ENCODE measurements around the gene METAP1D.
"Not testable (repeated sequence)": the region's sequence is repeated elsewhere in the genome, so short reads cannot be mapped to it uniquely, and the experiment has no call there.

METAP1D gene

DNA sequence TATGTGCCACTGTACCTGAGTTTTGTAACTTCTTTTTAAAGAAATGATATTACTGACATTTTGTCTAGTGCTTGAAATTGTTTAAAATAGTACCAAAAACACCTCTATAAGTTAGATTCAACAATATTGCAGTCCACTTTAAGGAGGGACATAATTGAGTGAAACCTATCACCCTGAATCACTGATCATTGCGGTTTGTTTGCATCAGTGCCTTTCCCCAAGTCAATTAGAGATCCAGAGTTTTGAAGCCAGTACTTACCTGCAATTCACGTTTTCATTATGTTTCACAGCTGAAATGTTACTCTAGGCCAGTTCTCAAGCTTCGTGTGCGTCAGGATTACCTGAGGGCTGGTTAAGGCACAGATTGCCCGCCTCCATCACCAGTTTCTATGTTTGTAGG, 58.9 kb downstream of the METAP1D start:
- no peaks in the 10 kb centered on the region for H3K4me1 ChIP-seq (ENCODE audit: control insufficient read depth in 2 of 2, insufficient read depth in 2 of 2, low read length in 2 of 2)
- no peaks in the 10 kb centered on the region for H3K27me3 ChIP-seq (ENCODE audit: control insufficient read depth in 2 of 2, insufficient read depth in 2 of 2, low read length in 2 of 2)
- H3K36me3 ChIP-seq (ENCODE audit: control insufficient read depth in 2 of 2, insufficient read depth in 2 of 2, low read length in 2 of 2): no peaks in the 10 kb centered on the region
- H3K9me3 ChIP-seq (ENCODE audit: control insufficient read depth in 2 of 2, low read length in 2 of 2): no peaks in the 10 kb centered on the region
- no peak overlapping the region for H3K9ac ChIP-seq (ENCODE audit: low read depth in 1 of 2, low read length in 2 of 2)
- H3K4me3 ChIP-seq (ENCODE audit: low read length in 2 of 2): no peak overlapping the region
- no peak overlapping the region for H3K27ac ChIP-seq (ENCODE audit: low read depth in 2 of 2, low read length in 2 of 2)

DNA sequence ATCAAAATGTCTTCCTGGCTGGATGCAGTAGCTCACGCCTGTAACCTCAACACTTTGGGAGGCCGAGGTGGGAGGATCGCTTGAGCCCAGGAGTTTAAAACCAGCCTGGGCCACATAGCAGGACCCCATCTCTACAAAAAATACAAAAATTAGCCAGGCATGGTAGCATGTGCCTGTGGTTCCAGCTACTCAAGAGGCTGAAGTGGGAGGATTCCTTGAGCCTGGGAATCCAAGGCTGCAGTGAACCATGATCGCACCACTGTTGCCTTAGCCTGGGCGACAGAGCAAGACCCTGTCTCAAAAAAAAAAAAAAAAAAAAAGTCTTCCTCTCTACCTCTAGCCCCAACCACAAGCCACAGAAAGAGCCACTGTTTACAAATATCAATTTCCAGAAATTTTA, 60.4 kb downstream of the METAP1D start:
- H3K27me3 ChIP-seq (ENCODE audit: control insufficient read depth in 2 of 2, insufficient read depth in 2 of 2, low read length in 2 of 2); H3K4me1 ChIP-seq (ENCODE audit: control insufficient read depth in 2 of 2, insufficient read depth in 2 of 2, low read length in 2 of 2); H3K9ac ChIP-seq (ENCODE audit: low read depth in 1 of 2, low read length in 2 of 2); H3K36me3 ChIP-seq (ENCODE audit: control insufficient read depth in 2 of 2, insufficient read depth in 2 of 2, low read length in 2 of 2); H3K4me3 ChIP-seq (ENCODE audit: low read length in 2 of 2); H3K27ac ChIP-seq (ENCODE audit: low read depth in 2 of 2, low read length in 2 of 2); H3K9me3 ChIP-seq (ENCODE audit: control insufficient read depth in 2 of 2, low read length in 2 of 2): not testable (repeated sequence)

DNA sequence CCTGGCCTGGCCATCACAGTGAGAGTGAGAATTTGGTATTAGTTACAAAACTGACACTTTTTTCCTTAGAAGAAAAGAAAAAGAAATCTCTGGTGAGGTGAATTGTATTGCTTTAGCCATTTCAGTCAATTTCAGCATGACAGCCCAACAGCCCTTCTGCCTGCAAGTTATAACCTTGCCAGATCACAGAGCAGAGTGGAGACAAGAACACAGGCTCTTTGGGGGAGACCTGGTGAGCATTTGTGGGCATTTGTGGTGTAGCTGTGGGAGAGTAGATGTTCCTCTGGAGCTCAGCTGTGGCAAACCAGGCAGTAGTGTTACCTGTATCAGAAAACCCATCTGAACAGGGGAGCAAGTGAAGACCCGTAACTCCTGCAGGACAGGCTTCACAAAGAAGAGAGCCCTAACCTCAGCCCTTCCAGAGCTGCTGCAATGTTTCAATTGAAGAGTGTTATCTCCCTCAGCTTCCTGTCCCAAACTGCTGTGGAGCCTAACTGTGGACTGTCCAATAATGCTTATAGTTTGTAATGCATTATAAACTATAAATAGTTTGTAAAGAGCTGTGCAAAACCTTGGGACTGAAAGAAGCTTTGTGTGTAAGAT, 62.8 kb downstream of the METAP1D start:
- Histone ChIP-seq H3K9me3 (ENCODE audit: control insufficient read depth in 2 of 2, low read length in 2 of 2) (no peaks in the 10 kb centered on the region), H3K4me3 (ENCODE audit: low read length in 2 of 2) (no peak overlapping the region), H3K9ac (ENCODE audit: low read depth in 1 of 2, low read length in 2 of 2) (no peak overlapping the region), H3K36me3 (ENCODE audit: control insufficient read depth in 2 of 2, insufficient read depth in 2 of 2, low read length in 2 of 2) (peaks cover 0 to 2% of the 10 kb centered on the region in 2 donors), H3K27ac (ENCODE audit: low read depth in 2 of 2, low read length in 2 of 2) (no peak overlapping the region), H3K27me3 (ENCODE audit: control insufficient read depth in 2 of 2, insufficient read depth in 2 of 2, low read length in 2 of 2) (no peaks in the 10 kb centered on the region), H3K4me1 (ENCODE audit: control insufficient read depth in 2 of 2, insufficient read depth in 2 of 2, low read length in 2 of 2) (no peaks in the 10 kb centered on the region)

DNA sequence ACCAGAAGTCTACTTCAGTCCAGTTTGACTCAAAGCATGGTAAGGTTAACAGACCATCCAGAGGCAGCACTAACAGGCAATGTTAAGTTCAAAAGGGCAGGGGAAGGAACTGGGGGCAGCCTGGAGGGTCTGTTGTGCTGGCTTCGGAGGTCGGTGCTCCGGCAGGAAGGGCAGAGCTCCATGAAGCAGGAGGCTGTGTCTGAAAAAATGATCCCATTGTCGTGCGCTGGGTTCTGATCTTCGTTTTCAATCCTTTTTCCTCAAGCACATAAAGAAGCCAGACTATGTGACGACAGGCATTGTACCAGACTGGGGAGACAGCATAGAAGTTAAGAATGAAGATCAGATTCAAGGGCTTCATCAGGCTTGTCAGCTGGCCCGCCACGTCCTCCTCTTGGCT, 63.7 kb downstream of the METAP1D start:
- Histone ChIP-seq H3K27ac (ENCODE audit: low read depth in 2 of 2, low read length in 2 of 2) (no peak overlapping the region), H3K4me3 (ENCODE audit: low read length in 2 of 2) (no peak overlapping the region), H3K36me3 (ENCODE audit: control insufficient read depth in 2 of 2, insufficient read depth in 2 of 2, low read length in 2 of 2) (peaks cover 0 to 2% of the 10 kb centered on the region in 2 donors), H3K4me1 (ENCODE audit: control insufficient read depth in 2 of 2, insufficient read depth in 2 of 2, low read length in 2 of 2) (no peaks in the 10 kb centered on the region), H3K9ac (ENCODE audit: low read depth in 1 of 2, low read length in 2 of 2) (no peak overlapping the region), H3K27me3 (ENCODE audit: control insufficient read depth in 2 of 2, insufficient read depth in 2 of 2, low read length in 2 of 2) (no peaks in the 10 kb centered on the region), H3K9me3 (ENCODE audit: control insufficient read depth in 2 of 2, low read length in 2 of 2) (no peaks in the 10 kb centered on the region)

DNA sequence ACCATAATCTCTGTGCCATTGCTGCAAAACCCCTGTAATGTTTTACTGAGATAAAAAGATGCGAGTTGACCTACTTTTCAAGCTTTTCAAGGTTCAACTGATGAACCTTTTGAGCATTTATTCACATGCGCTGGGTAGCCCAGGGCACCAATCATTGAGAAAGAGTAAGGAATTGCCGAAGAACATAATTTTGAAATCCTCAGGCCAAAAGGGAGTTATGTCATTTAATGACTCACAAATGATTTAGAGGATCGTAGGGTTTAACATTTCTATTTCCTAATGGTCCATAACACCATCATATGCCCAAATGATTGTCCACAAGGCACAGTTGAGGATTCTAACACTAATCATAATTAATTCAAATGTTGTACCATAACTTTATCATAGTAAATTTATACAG, 65.4 kb downstream of the METAP1D start:
- Histone ChIP-seq H3K9me3 (ENCODE audit: control insufficient read depth in 2 of 2, low read length in 2 of 2) (no peaks in the 10 kb centered on the region), H3K9ac (ENCODE audit: low read depth in 1 of 2, low read length in 2 of 2) (no peak overlapping the region), H3K4me3 (ENCODE audit: low read length in 2 of 2) (no peak overlapping the region), H3K36me3 (ENCODE audit: control insufficient read depth in 2 of 2, insufficient read depth in 2 of 2, low read length in 2 of 2) (peaks cover 0 to 2% of the 10 kb centered on the region in 2 donors), H3K27me3 (ENCODE audit: control insufficient read depth in 2 of 2, insufficient read depth in 2 of 2, low read length in 2 of 2) (no peaks in the 10 kb centered on the region), H3K27ac (ENCODE audit: low read depth in 2 of 2, low read length in 2 of 2) (no peak overlapping the region), H3K4me1 (ENCODE audit: control insufficient read depth in 2 of 2, insufficient read depth in 2 of 2, low read length in 2 of 2) (no peaks in the 10 kb centered on the region)

DNA sequence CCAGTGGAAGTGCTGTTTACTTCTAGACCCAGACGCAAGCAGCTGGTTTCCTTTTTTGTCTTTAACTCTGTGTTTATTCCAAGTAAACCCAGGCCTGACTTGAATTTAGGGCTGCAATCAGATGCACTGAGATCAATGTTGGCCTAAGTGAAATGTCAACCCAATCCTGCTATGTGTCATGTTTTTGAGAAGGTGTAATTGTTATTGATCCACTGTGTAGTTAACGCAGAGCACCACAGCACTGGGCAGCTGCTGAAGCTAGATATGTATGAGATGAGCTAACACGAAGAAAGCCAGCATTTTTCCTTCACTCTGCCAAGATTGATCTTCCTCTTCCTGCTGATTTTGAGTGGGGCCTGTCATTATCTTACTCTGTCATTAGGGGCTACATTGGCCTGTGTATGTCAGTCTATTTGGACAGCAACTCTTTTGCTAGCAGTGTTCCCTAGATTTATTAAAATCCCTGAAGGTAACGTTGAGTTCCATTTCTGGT, 66.7 kb downstream of the METAP1D start:
- H3K4me3 ChIP-seq (ENCODE audit: low read length in 2 of 2): no peak overlapping the region
- H3K27me3 ChIP-seq (ENCODE audit: control insufficient read depth in 2 of 2, insufficient read depth in 2 of 2, low read length in 2 of 2): no peaks in the 10 kb centered on the region
- H3K27ac ChIP-seq (ENCODE audit: low read depth in 2 of 2, low read length in 2 of 2): no peak overlapping the region
- no peaks in the 10 kb centered on the region for H3K4me1 ChIP-seq (ENCODE audit: control insufficient read depth in 2 of 2, insufficient read depth in 2 of 2, low read length in 2 of 2)
- no peaks in the 10 kb centered on the region for H3K9me3 ChIP-seq (ENCODE audit: control insufficient read depth in 2 of 2, low read length in 2 of 2)
- peaks cover 0 to 2% of the 10 kb centered on the region in 2 donors for H3K36me3 ChIP-seq (ENCODE audit: control insufficient read depth in 2 of 2, insufficient read depth in 2 of 2, low read length in 2 of 2)
- H3K9ac ChIP-seq (ENCODE audit: low read depth in 1 of 2, low read length in 2 of 2): no peak overlapping the region

DNA sequence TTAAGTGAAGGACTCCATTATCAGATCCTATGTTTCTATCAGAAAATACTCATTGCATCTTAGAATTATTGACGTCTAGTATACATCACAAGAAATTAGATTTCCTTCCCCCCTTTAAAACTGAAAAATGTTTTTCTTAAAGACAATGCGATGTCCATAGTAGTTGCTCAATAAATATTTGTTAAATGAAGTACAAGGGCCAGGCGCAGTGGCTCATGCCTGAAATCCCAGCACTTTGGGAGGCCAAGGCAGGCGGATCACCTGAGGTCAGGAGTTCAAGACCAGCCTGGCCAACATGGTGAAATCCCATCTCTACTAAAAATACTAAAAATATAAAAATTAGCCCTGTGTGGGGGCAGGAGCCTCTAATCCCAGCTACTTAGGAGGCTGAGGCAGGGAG, 68.2 kb downstream of the METAP1D start:
- not testable (repeated sequence) for H3K9ac ChIP-seq (ENCODE audit: low read depth in 1 of 2, low read length in 2 of 2); H3K27me3 ChIP-seq (ENCODE audit: control insufficient read depth in 2 of 2, insufficient read depth in 2 of 2, low read length in 2 of 2); H3K4me3 ChIP-seq (ENCODE audit: low read length in 2 of 2); H3K4me1 ChIP-seq (ENCODE audit: control insufficient read depth in 2 of 2, insufficient read depth in 2 of 2, low read length in 2 of 2); H3K36me3 ChIP-seq (ENCODE audit: control insufficient read depth in 2 of 2, insufficient read depth in 2 of 2, low read length in 2 of 2); H3K27ac ChIP-seq (ENCODE audit: low read depth in 2 of 2, low read length in 2 of 2); H3K9me3 ChIP-seq (ENCODE audit: control insufficient read depth in 2 of 2, low read length in 2 of 2)

DNA sequence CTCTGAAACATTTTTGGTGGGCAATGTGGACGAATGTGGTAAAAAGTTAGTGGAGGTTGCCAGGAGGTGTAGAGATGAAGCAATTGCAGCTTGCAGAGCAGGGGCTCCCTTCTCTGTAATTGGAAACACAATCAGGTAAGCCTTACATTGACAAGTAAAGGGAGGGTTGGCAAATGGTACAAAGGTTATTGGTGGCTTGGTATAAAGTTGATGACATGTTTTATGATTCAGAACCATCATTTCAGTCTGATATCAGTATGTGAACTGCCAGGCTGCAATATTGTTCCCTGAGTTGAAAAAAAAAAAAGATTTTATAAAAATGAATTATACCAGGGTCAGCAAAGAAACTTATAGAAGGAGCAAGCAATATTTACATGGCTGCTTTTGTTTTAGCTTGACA, 71.2 kb downstream of the METAP1D start:
- no peak overlapping the region for H3K9ac ChIP-seq (ENCODE audit: low read depth in 1 of 2, low read length in 2 of 2)
- no peaks in the 10 kb centered on the region for H3K9me3 ChIP-seq (ENCODE audit: control insufficient read depth in 2 of 2, low read length in 2 of 2)
- H3K36me3 ChIP-seq (ENCODE audit: control insufficient read depth in 2 of 2, insufficient read depth in 2 of 2, low read length in 2 of 2): peaks cover 0 to 2% of the 10 kb centered on the region in 2 donors
- no peak overlapping the region for H3K4me3 ChIP-seq (ENCODE audit: low read length in 2 of 2)
- no peaks in the 10 kb centered on the region for H3K27me3 ChIP-seq (ENCODE audit: control insufficient read depth in 2 of 2, insufficient read depth in 2 of 2, low read length in 2 of 2)
- no peak overlapping the region for H3K27ac ChIP-seq (ENCODE audit: low read depth in 2 of 2, low read length in 2 of 2)
- H3K4me1 ChIP-seq (ENCODE audit: control insufficient read depth in 2 of 2, insufficient read depth in 2 of 2, low read length in 2 of 2): no peaks in the 10 kb centered on the region

DNA sequence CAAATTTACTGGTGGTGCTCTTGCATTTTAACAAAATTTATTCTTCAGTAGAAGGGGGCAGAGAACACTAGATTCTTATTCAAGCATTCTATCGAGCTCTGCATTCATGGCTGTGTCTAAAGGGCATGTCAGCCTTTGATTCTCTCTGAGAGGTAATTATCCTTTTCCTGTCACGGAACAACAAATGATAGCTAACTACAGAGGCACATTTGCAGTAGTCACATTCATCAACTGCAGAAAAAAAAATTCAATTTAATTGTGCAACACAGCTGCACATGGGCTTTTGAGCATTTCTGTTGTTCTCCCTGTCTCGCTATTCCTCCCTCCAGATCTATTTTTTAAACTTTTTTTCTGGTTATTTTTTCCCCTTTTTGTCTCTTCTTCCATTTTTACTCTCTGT, 72.5 kb downstream of the METAP1D start:
- Histone ChIP-seq H3K4me1 (ENCODE audit: control insufficient read depth in 2 of 2, insufficient read depth in 2 of 2, low read length in 2 of 2) (no peaks in the 10 kb centered on the region), H3K36me3 (ENCODE audit: control insufficient read depth in 2 of 2, insufficient read depth in 2 of 2, low read length in 2 of 2) (no peaks in the 10 kb centered on the region), H3K4me3 (ENCODE audit: low read length in 2 of 2) (no peak overlapping the region), H3K27ac (ENCODE audit: low read depth in 2 of 2, low read length in 2 of 2) (no peak overlapping the region), H3K27me3 (ENCODE audit: control insufficient read depth in 2 of 2, insufficient read depth in 2 of 2, low read length in 2 of 2) (no peaks in the 10 kb centered on the region), H3K9me3 (ENCODE audit: control insufficient read depth in 2 of 2, low read length in 2 of 2) (no peaks in the 10 kb centered on the region), H3K9ac (ENCODE audit: low read depth in 1 of 2, low read length in 2 of 2) (no peak overlapping the region)

DNA sequence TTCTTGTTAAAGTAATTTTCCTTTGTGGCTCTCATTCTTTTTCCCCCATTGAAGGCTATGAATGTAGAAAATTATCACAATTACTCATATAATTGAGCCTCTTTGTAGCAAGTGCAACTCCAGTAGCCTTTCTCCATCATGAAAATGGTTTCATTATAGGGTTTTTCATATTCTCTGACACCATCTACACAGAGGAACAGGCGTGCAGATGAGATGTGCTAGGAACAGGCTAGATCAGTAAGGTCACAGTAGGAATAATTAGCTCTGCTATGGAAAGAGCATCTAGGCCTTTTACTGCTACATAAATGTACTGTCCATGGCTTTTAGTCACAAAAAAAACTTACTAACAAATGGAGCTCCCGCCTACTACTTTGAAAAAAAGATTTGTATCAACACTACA, 73.0 kb downstream of the METAP1D start:
- Histone ChIP-seq H3K4me3 (ENCODE audit: low read length in 2 of 2) (no peak overlapping the region), H3K9ac (ENCODE audit: low read depth in 1 of 2, low read length in 2 of 2) (no peak overlapping the region), H3K4me1 (ENCODE audit: control insufficient read depth in 2 of 2, insufficient read depth in 2 of 2, low read length in 2 of 2) (no peaks in the 10 kb centered on the region), H3K36me3 (ENCODE audit: control insufficient read depth in 2 of 2, insufficient read depth in 2 of 2, low read length in 2 of 2) (no peaks in the 10 kb centered on the region), H3K27ac (ENCODE audit: low read depth in 2 of 2, low read length in 2 of 2) (no peak overlapping the region), H3K9me3 (ENCODE audit: control insufficient read depth in 2 of 2, low read length in 2 of 2) (no peaks in the 10 kb centered on the region), H3K27me3 (ENCODE audit: control insufficient read depth in 2 of 2, insufficient read depth in 2 of 2, low read length in 2 of 2) (no peaks in the 10 kb centered on the region)

DNA sequence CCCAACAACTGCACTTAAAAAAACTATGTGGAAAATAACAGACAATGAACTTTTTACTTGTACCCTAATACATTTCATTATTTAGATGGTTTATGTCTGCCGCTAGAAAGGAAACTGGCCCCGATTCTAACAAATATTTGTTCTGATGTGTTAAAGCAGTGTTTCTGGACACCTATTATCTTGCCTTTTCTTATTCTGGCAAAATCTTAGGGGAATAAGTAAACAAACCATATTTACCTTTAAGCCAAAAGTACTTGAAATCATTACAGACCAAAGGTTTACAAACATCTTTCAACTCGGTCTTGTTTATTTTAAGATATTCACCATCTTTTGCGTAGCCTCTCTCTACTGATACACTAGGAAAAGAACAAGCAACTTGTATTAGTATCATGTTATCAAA, 73.8 kb downstream of the METAP1D start:
- Histone ChIP-seq H3K9ac (ENCODE audit: low read depth in 1 of 2, low read length in 2 of 2) (no peak overlapping the region), H3K36me3 (ENCODE audit: control insufficient read depth in 2 of 2, insufficient read depth in 2 of 2, low read length in 2 of 2) (no peaks in the 10 kb centered on the region), H3K4me1 (ENCODE audit: control insufficient read depth in 2 of 2, insufficient read depth in 2 of 2, low read length in 2 of 2) (no peaks in the 10 kb centered on the region), H3K27me3 (ENCODE audit: control insufficient read depth in 2 of 2, insufficient read depth in 2 of 2, low read length in 2 of 2) (no peaks in the 10 kb centered on the region), H3K27ac (ENCODE audit: low read depth in 2 of 2, low read length in 2 of 2) (no peak overlapping the region), H3K9me3 (ENCODE audit: control insufficient read depth in 2 of 2, low read length in 2 of 2) (no peaks in the 10 kb centered on the region), H3K4me3 (ENCODE audit: low read length in 2 of 2) (no peak overlapping the region)

All from mucosa of rectum (tissue), 2 donors.